Esophagus squamous epithelium (tissue), 4 donors: Measurements from ENCODE around the gene PPARA.

Source experiments
- CTCF ChIP-seq, 6 experiments: fragments of 450-650 bp in 4 of 6; fragments of 200-600 bp in 2 of 6; sonication (generic) in 2 of 6; IDR thresholded peaks; one replicate each; pipeline ENCODE4 v1.5.1; 2016 to 2019; ENCODE audit warnings: antibody characterized with exemption in 6 of 6, mild to moderate bottlenecking in 4 of 6, moderate library complexity in 4 of 6
- POLR2A ChIP-seq, 4 donors: fragments of 450-650 bp; IDR thresholded peaks; one replicate each; pipeline ENCODE4 v1.6.1; 2017; ENCODE audit warnings: antibody characterized with exemption in 4 of 4, mild to moderate bottlenecking in 4 of 4, moderate library complexity in 3 of 4

GRCh38 chr22:46148816-46149511, 1.4 kb upstream of the PPARA start:
- TF ChIP-seq POLR2A (IDR thresholded peaks at IDR 0.05) (no peak), CTCF (IDR thresholded peaks at IDR 0.05) (no peak)
